Adipocyte (in vitro differentiated cells): ENCODE data around the gene NWD2.
A peak's percentile ranks its signal among the peaks of the same experiment; 100 is the strongest.
"Not testable (repeated sequence)": the region's sequence is repeated elsewhere in the genome, so short reads cannot be mapped to it uniquely, and the experiment has no call there.

Experiments used
- DNase-seq: peaks from one replicate; pipeline ENCODE4 v3.0.0-alpha.2; 2015; ENCODE audit warnings: low read depth
- H3K27me3 ChIP-seq: replicated peaks from 2 replicates; pipeline ENCODE4 v1.7.0; 2013; ENCODE audit warnings: mild to moderate bottlenecking, low read length, moderate library complexity; ENCODE audit not compliant: control insufficient read depth, insufficient read depth
- H3K36me3 ChIP-seq: 2 replicates; pipeline ENCODE4 v1.7.0; 2013; ENCODE audit warnings: low read length, mild to moderate bottlenecking, moderate library complexity; ENCODE audit not compliant: control insufficient read depth, insufficient read depth, severe bottlenecking
- H3K4me1 ChIP-seq: 2 replicates; pipeline ENCODE4 v1.7.0; 2013; ENCODE audit warnings: mild to moderate bottlenecking, low read length, moderate library complexity; ENCODE audit not compliant: control insufficient read depth, insufficient read depth
- H3K4me3 ChIP-seq: 2 replicates; pipeline ENCODE4 v1.7.0; 2013; ENCODE audit warnings: mild to moderate bottlenecking, low read length, moderate library complexity
- H3K9ac ChIP-seq: 2 replicates; pipeline ENCODE4 v1.7.0; 2013; ENCODE audit warnings: mild to moderate bottlenecking, low read length, moderate library complexity
- H3K9me3 ChIP-seq: 2 replicates; pipeline ENCODE4 v1.7.0; 2013; ENCODE audit warnings: mild to moderate bottlenecking, low read length, moderate library complexity; ENCODE audit not compliant: control insufficient read depth

NWD2 gene, protein sequence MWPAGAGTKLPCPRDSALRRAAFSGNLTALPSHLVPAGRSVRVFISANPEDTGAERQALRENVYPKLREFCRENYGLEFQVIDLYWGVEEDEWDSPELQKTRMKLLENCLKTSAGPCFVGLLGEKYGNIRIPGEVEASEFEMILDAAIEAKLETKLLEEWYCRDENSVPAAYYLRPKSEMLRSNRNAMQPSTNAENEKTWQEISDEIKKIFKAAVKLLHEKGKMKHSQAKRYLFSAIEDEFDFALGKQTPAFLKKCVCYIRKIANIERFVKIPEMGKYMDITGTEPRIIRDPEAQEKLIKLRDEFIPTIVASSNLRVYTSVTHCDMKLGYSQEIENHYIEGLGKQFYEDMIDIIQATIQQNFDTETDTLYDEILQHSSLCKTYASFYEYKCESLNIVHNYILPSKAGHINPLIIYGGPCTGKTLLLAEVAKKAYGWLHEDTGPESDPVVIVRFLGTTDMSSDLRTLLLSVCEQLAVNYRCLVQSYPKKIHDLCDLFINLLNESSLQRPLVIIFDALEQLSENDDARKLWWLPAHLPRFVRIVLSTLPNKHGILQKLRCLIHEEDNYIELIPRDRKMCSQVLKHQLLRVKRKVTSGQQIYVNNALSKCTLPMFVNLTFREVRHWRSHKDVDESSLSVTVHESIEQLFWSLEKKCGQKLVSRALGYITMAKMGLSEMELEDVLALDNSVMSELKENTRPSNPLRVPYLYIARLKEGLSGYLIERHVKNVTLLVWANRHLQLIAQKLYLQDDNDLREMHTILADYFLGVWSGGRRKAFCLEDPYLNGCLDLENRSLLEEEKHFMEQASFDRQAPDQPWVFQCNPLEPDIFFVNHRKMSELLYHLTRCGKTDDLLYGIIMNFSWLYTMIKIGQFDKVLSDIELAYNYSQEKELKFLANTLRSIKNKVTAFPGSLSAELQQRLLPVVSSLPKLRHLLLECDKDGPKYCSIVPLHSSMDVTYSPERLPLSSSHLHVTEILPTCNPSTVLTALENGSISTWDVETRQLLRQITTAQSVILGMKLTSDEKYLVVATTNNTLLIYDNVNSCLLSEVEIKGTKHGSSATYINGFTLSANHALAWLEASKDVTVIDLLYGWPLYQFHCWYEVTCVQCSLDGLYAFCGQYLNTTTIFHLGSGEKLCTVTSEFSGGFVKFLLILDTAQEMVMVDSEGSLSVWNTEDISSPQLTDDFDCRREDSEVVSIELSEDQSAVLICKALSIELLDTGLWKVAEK (N-terminal part only)

DNA sequence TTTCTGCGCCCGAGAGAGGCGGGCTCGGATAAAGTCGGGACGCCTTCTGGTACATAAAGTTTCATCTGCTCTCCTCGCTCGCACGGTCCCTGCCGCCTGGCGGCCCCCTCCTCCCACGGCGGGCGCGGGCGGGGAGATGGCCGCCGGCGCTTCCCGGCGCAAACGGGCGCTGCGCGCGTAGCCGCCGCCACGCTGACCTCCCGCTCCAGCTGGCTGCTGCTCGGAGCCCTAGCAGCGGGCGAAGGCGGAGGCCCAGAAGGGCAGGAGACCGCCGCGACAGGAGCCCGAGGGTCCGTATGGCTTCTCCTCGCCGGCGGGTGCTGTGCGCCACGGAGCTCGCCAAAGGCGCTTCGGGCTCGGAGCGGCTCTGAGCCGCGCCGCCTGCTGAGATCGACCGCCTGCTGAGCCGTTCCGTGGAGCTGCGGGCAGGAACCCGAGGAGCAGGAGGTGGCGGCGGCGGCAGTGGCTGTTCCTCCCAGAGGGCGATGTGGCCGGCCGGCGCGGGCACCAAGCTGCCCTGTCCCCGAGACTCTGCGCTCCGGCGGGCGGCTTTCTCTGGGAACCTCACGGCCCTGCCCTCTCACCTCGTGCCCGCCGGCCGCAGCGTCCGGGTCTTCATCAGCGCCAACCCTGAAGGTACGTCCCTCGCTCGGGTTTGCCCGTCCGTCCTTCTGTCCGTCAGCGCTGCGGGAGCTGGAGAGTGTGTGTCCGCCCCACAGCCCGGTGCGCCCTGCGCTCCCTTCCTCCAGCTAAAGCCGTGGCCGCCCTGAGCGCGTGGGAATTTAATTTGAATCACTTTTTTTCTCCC, at the start of gene NWD2:
Gene NWD2, plus strand, starts transcription at position 161 of the 808 bp plus-strand sequence. Its CDS starts 325 bp downstream, at position 486.
- Histone ChIP-seq H3K9ac (no peak within 1 kb of the TSS), H3K4me1 (no peaks in the 10 kb centered on the region), H3K36me3 (no peaks in the 10 kb centered on the region), H3K27me3 (peaks cover 43% of the 10 kb centered on the region), H3K4me3 (peak within 1 kb of the TSS; percentile 44), H3K9me3 (no peaks in the 10 kb centered on the region)
- peak; percentile 1 for DNase-seq

DNA sequence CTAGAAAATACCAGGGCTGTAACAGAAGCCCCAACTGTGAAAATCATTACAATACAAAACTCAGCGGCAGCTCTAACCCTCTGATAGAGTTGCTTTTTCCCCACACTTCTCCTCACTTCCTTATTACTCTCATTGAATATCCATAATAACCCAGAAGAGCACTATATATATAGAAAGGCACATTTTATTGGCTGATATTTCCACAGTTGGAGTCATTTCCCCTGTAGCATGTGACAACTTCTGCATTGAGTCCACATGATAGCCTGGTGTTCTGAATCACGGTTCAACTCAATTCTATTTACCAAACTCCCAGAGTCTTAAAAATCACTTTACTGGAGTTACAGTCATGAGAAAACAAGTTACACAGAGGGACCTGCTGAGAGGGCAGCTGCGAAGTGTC, 46.6 kb upstream of the NWD2 start:
- Histone ChIP-seq H3K36me3 (no peaks in the 10 kb centered on the region), H3K4me3 (no peak overlapping the region), H3K4me1 (no peaks in the 10 kb centered on the region), H3K9me3 (no peaks in the 10 kb centered on the region), H3K27me3 (no peaks in the 10 kb centered on the region), H3K9ac (no peak overlapping the region)
- no peak for DNase-seq

DNA sequence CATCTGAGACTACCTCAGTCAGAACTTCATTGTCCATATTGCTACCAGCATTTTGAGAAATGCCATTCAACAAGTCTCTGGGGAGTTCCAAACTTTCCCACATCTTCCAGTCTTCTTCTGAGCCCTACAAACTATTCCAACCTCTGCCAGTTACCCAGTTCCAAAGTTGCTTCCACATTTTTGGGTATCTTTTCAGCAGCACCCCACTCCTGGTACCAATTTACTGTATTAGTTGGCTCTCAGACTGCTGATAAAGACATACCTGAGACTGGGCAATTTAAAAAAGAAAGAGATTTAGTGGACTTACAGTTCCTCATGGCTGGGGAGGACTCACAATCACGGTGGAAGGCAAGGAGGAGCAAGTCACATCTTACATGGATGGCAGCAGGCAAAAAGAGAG, 39.8 kb upstream of the NWD2 start:
- H3K4me1 ChIP-seq, H3K36me3 ChIP-seq, H3K4me3 ChIP-seq, DNase-seq, H3K9me3 ChIP-seq, H3K27me3 ChIP-seq, H3K9ac ChIP-seq: not testable (repeated sequence)

DNA sequence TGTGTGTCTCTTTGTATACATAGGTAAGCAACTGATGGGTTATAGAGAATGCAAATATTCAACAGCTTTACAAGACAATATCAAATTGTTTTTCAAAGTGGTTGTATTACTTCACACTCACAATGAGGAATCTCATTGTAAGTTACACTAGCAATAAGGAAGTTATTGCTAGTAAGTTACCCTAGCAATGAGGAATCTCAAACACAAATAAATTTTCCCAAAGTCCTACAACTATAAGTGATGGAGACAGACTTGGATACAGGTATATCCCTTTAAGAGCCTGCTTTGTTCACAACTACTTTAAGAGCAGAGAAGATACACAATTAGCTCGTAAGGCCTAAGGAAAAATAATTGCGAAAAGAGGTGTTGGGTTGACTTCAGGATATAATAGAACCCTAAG, 28.3 kb upstream of the NWD2 start:
- no peaks in the 10 kb centered on the region for H3K4me1 ChIP-seq
- DNase-seq = no peak
- no peak overlapping the region for H3K4me3 ChIP-seq
- H3K9ac ChIP-seq = no peak overlapping the region
- no peaks in the 10 kb centered on the region for H3K27me3 ChIP-seq
- no peaks in the 10 kb centered on the region for H3K9me3 ChIP-seq
- H3K36me3 ChIP-seq = no peaks in the 10 kb centered on the region

DNA sequence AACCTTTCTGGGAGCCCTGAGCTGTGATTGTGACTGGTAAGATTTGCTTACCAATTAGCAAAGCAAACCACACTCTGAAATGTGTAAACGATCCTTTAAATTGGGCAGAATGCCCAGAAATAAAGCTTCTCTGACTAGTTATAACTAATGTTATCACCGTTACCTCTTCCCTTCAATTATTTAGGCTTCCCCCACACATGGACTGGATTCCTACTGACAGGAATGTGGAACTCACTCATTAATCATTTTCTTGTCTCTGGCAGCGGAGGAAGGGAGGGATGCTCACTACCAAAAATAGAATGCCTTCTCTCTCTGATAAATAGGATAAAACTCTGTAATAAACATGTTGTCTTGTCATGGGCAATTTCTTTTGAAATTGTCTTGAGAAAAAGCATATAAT, 25.3 kb upstream of the NWD2 start:
- no peaks in the 10 kb centered on the region for H3K36me3 ChIP-seq
- H3K4me1 ChIP-seq = peaks cover 2% of the 10 kb centered on the region
- DNase-seq = no peak

DNA sequence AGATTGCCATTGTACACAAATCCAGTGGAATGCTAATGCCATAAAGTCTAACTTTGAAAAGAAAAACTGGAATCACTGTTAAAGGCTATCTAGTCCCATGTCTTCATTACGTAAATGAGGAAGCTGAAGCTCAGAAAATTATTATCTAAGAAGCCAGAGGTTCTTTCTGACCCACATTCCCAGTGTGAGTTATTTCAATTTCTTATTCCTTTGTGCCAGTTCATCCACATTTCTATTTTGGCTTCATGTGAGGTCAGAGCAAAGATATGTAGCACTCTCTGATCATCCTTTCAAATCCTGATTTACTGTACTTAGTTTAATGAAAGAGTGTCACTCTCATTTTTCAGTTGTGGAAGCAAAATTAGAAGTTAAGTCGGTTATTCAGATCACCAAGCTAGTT, 24.6 kb upstream of the NWD2 start:
- H3K27me3 ChIP-seq = no peaks in the 10 kb centered on the region
- no peak overlapping the region for H3K9ac ChIP-seq
- H3K4me1 ChIP-seq = peaks cover 6% of the 10 kb centered on the region
- DNase-seq = no peak
- no peaks in the 10 kb centered on the region for H3K36me3 ChIP-seq
- no peak overlapping the region for H3K4me3 ChIP-seq
- no peaks in the 10 kb centered on the region for H3K9me3 ChIP-seq

More for the DNA sequence above, 25.3 kb upstream of the NWD2 start:
- H3K9me3 ChIP-seq = no peaks in the 10 kb centered on the region
- no peak overlapping the region for H3K9ac ChIP-seq
- H3K4me3 ChIP-seq = no peak overlapping the region
- H3K27me3 ChIP-seq = no peaks in the 10 kb centered on the region

DNA sequence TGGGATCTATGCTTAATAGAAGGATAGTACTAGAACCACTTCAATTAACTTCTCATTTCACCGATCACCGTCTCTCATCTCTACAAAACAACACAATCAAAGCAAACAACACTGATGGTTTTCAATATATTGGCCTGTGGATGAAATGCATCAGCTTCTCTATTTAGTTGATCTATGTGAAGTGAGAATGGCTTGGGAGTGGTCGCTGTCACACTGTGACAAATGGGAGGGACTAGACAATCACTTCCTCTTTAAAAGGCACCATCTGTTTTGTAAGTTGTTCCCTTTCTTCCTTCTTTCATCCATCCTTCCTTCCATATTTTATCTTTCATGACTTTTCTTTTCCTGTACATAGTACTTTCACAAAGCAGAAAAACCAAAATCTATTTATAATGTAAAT, 23.9 kb upstream of the NWD2 start:
- no peak for DNase-seq
- H3K36me3 ChIP-seq = no peaks in the 10 kb centered on the region
- no peak overlapping the region for H3K9ac ChIP-seq
- no peaks in the 10 kb centered on the region for H3K27me3 ChIP-seq
- no peaks in the 10 kb centered on the region for H3K9me3 ChIP-seq
- H3K4me3 ChIP-seq = no peak overlapping the region
- H3K4me1 ChIP-seq = peaks cover 11% of the 10 kb centered on the region

DNA sequence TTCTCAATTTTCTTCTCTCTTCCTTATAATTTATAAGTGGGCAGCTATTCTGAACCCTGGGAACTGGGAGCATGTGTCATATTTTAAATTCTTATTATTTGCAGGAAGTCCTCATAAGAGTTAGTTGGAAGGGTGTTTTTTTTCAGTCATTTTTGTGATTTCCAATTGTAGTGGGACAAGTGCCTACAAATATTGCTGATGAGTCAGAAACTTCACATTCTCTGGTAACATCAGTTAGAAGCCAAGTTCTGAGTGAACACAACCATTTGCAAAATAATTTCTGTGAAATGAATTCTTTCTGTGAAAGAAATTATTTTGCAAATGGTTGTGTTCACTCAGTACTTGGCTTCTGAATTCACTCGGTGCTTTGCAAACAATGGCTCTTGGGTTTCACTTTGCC, 20.8 kb upstream of the NWD2 start:
- Histone ChIP-seq H3K36me3 (no peaks in the 10 kb centered on the region), H3K27me3 (no peaks in the 10 kb centered on the region), H3K4me1 (peaks cover 14% of the 10 kb centered on the region), H3K9me3 (no peaks in the 10 kb centered on the region), H3K4me3 (no peak overlapping the region), H3K9ac (no peak overlapping the region)
- DNase-seq = no peak

DNA sequence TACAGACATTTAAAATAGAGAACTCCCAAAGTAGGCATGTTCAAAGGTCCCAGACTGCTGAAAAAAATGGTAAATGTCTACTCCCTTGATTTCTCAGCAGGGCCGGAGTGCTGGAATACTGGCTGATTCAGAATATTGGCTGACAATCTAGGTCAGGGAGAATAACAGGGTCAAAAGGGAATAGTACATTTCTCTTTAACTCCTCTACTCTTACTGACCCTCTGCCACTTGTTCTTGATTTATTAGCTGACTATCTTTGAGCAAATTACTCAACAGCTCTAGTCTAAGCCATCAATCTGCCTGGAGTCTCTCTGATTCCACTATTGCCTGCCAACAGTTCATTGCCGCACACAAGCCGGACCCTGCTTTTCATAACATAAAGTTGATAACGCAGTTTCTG, 19.7 kb upstream of the NWD2 start:
- H3K4me1 ChIP-seq = peaks cover 14% of the 10 kb centered on the region

DNA sequence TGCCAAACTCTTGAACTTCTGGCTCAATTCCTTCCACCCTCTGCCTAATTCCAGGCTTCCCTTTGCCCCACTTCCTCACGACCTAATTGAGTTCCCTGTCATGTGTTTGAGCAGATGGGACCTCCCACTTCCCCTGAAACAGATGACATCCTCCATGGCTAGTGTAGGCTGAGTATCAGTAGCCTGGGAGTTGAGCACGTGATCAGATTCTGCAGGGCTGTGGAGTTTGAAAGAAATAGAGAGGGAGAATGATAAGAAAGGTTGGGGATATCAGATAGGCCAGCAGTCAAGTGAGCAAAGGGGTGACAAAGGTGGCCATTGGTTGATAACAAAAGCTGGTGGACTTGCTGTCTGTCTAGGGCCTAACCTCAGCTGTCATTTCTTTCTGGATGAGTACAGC, 18.8 kb upstream of the NWD2 start:
- Histone ChIP-seq H3K4me3 (no peak overlapping the region), H3K4me1 (peaks cover 14% of the 10 kb centered on the region), H3K9me3 (no peaks in the 10 kb centered on the region), H3K27me3 (no peaks in the 10 kb centered on the region), H3K9ac (no peak overlapping the region), H3K36me3 (no peaks in the 10 kb centered on the region)
- no peak for DNase-seq

More for the DNA sequence above, 19.7 kb upstream of the NWD2 start:
- H3K9me3 ChIP-seq = no peaks in the 10 kb centered on the region
- H3K36me3 ChIP-seq = no peaks in the 10 kb centered on the region
- H3K27me3 ChIP-seq = no peaks in the 10 kb centered on the region
- no peak overlapping the region for H3K4me3 ChIP-seq
- no peak for DNase-seq
- peak overlapping the region; percentile 68 for H3K9ac ChIP-seq
